ENCODE results near the gene COL28A1. TPM values are rescaled to one million over a fixed set of nuclear protein-coding genes. Genes with fewer than 3 reads are reported as not detected.

COL28A1 gene
- total RNA-seq, 1 donor, result 0.42 TPM

- Histone ChIP-seq H3K4me3 (ENCODE audit: low read length) (no peak overlapping the region), H3K9me3 (ENCODE audit: low read depth, low read length) (no peaks in the 10 kb centered on the region)
Measured at GRCh38 chr7:7516156-7516555, 19.5 kb downstream of the COL28A1 start.

GRCh38 chr7:7512861-7513597 lies 22.6 kb downstream of the COL28A1 start:
- H3K4me1 ChIP-seq (ENCODE audit: insufficient read depth, low read length), result no peaks in the 10 kb centered on the region
- no peak overlapping the region for H3K4me3 ChIP-seq (ENCODE audit: low read length)
- no peaks in the 10 kb centered on the region for H3K27me3 ChIP-seq (ENCODE audit: insufficient read depth, low read length)
- H3K9me3 ChIP-seq (ENCODE audit: low read depth, low read length), result no peaks in the 10 kb centered on the region

More at GRCh38 chr7:7516156-7516555, 19.5 kb downstream of the COL28A1 start:
- Histone ChIP-seq H3K4me1 (ENCODE audit: insufficient read depth, low read length) (no peaks in the 10 kb centered on the region), H3K27me3 (ENCODE audit: insufficient read depth, low read length) (no peaks in the 10 kb centered on the region)

- Histone ChIP-seq H3K9me3 (ENCODE audit: low read depth, low read length) (no peaks in the 10 kb centered on the region), H3K27me3 (ENCODE audit: insufficient read depth, low read length) (no peaks in the 10 kb centered on the region), H3K4me1 (ENCODE audit: insufficient read depth, low read length) (no peaks in the 10 kb centered on the region), H3K4me3 (ENCODE audit: low read length) (no peak overlapping the region)
Measured at GRCh38 chr7:7510794-7511193, 24.9 kb downstream of the COL28A1 start.

GRCh38 chr7:7505915-7506314 lies 29.8 kb downstream of the COL28A1 start:
- Histone ChIP-seq H3K9me3 (ENCODE audit: low read depth, low read length) (no peaks in the 10 kb centered on the region), H3K4me1 (ENCODE audit: insufficient read depth, low read length) (no peaks in the 10 kb centered on the region), H3K27me3 (ENCODE audit: insufficient read depth, low read length) (no peaks in the 10 kb centered on the region), H3K4me3 (ENCODE audit: low read length) (no peak overlapping the region)

- H3K4me1 ChIP-seq (ENCODE audit: insufficient read depth, low read length), result no peaks in the 10 kb centered on the region
- no peak overlapping the region for H3K4me3 ChIP-seq (ENCODE audit: low read length)
Measured at GRCh38 chr7:7504910-7505704, 30.6 kb downstream of the COL28A1 start.

GRCh38 chr7:7499892-7500291 lies 35.8 kb downstream of the COL28A1 start:
- Histone ChIP-seq H3K4me1 (ENCODE audit: insufficient read depth, low read length) (no peaks in the 10 kb centered on the region), H3K4me3 (ENCODE audit: low read length) (no peak overlapping the region), H3K27me3 (ENCODE audit: insufficient read depth, low read length) (no peaks in the 10 kb centered on the region), H3K9me3 (ENCODE audit: low read depth, low read length) (no peaks in the 10 kb centered on the region)

More at GRCh38 chr7:7504910-7505704, 30.6 kb downstream of the COL28A1 start:
- no peaks in the 10 kb centered on the region for H3K27me3 ChIP-seq (ENCODE audit: insufficient read depth, low read length)
- H3K9me3 ChIP-seq (ENCODE audit: low read depth, low read length), result no peaks in the 10 kb centered on the region

GRCh38 chr7:7498856-7499255 lies 36.8 kb downstream of the COL28A1 start:
- Histone ChIP-seq H3K4me1 (ENCODE audit: insufficient read depth, low read length) (no peaks in the 10 kb centered on the region), H3K9me3 (ENCODE audit: low read depth, low read length) (no peaks in the 10 kb centered on the region), H3K4me3 (ENCODE audit: low read length) (no peak overlapping the region), H3K27me3 (ENCODE audit: insufficient read depth, low read length) (no peaks in the 10 kb centered on the region)

GRCh38 chr7:7496311-7496710 lies 39.4 kb downstream of the COL28A1 start:
- no peaks in the 10 kb centered on the region for H3K9me3 ChIP-seq (ENCODE audit: low read depth, low read length)
- no peaks in the 10 kb centered on the region for H3K27me3 ChIP-seq (ENCODE audit: insufficient read depth, low read length)
- H3K4me1 ChIP-seq (ENCODE audit: insufficient read depth, low read length), result no peaks in the 10 kb centered on the region
- no peak overlapping the region for H3K4me3 ChIP-seq (ENCODE audit: low read length)

GRCh38 chr7:7495171-7495570 lies 40.5 kb downstream of the COL28A1 start:
- H3K9me3 ChIP-seq (ENCODE audit: low read depth, low read length), result no peaks in the 10 kb centered on the region
- no peak overlapping the region for H3K4me3 ChIP-seq (ENCODE audit: low read length)
- H3K4me1 ChIP-seq (ENCODE audit: insufficient read depth, low read length), result no peaks in the 10 kb centered on the region
- no peaks in the 10 kb centered on the region for H3K27me3 ChIP-seq (ENCODE audit: insufficient read depth, low read length)

- H3K9me3 ChIP-seq (ENCODE audit: low read depth, low read length), result peaks cover 4% of the 10 kb centered on the region
- H3K4me3 ChIP-seq (ENCODE audit: low read length), result no peak overlapping the region
- peaks cover 4% of the 10 kb centered on the region for H3K4me1 ChIP-seq (ENCODE audit: insufficient read depth, low read length)
- no peaks in the 10 kb centered on the region for H3K27me3 ChIP-seq (ENCODE audit: insufficient read depth, low read length)
Measured at GRCh38 chr7:7491044-7491443, 44.6 kb downstream of the COL28A1 start.

- no peak overlapping the region for H3K4me3 ChIP-seq (ENCODE audit: low read length)
- H3K27me3 ChIP-seq (ENCODE audit: insufficient read depth, low read length), result no peaks in the 10 kb centered on the region
- peaks cover 4% of the 10 kb centered on the region for H3K4me1 ChIP-seq (ENCODE audit: insufficient read depth, low read length)
- peaks cover 4% of the 10 kb centered on the region for H3K9me3 ChIP-seq (ENCODE audit: low read depth, low read length)
Measured at GRCh38 chr7:7490003-7490402, 45.7 kb downstream of the COL28A1 start.

GRCh38 chr7:7489546-7489945 lies 46.1 kb downstream of the COL28A1 start:
- no peaks in the 10 kb centered on the region for H3K27me3 ChIP-seq (ENCODE audit: insufficient read depth, low read length)
- H3K4me1 ChIP-seq (ENCODE audit: insufficient read depth, low read length), result peaks cover 4% of the 10 kb centered on the region
- peaks cover 4% of the 10 kb centered on the region for H3K9me3 ChIP-seq (ENCODE audit: low read depth, low read length)
- no peak overlapping the region for H3K4me3 ChIP-seq (ENCODE audit: low read length)

GRCh38 chr7:7486362-7486761 lies 49.3 kb downstream of the COL28A1 start:
- Histone ChIP-seq H3K4me3 (ENCODE audit: low read length) (no peak overlapping the region), H3K4me1 (ENCODE audit: insufficient read depth, low read length) (peaks cover 4% of the 10 kb centered on the region), H3K27me3 (ENCODE audit: insufficient read depth, low read length) (no peaks in the 10 kb centered on the region), H3K9me3 (ENCODE audit: low read depth, low read length) (peaks cover 4% of the 10 kb centered on the region)

- H3K4me1 ChIP-seq (ENCODE audit: insufficient read depth, low read length), result no peaks in the 10 kb centered on the region
- H3K9me3 ChIP-seq (ENCODE audit: low read depth, low read length), result peaks cover 4% of the 10 kb centered on the region
Measured at GRCh38 chr7:7484072-7484471, 51.6 kb downstream of the COL28A1 start.

GRCh38 chr7:7481802-7482201 lies 53.9 kb downstream of the COL28A1 start:
- Histone ChIP-seq H3K4me1 (ENCODE audit: insufficient read depth, low read length) (no peaks in the 10 kb centered on the region), H3K9me3 (ENCODE audit: low read depth, low read length) (no peaks in the 10 kb centered on the region), H3K4me3 (ENCODE audit: low read length) (no peak overlapping the region), H3K27me3 (ENCODE audit: insufficient read depth, low read length) (no peaks in the 10 kb centered on the region)

More at GRCh38 chr7:7484072-7484471, 51.6 kb downstream of the COL28A1 start:
- Histone ChIP-seq H3K27me3 (ENCODE audit: insufficient read depth, low read length) (no peaks in the 10 kb centered on the region), H3K4me3 (ENCODE audit: low read length) (no peak overlapping the region)
